Ovary (tissue), 9 donors: ENCODE results near the gene TTC3. TPM values are rescaled to one million over a fixed set of nuclear protein-coding genes. Genes with fewer than 3 reads are reported as not detected.
"Not testable (repeated sequence)": the region's sequence is repeated elsewhere in the genome, so short reads cannot be mapped to it uniquely, and the experiment has no call there.

Experiments used
- DNase-seq, 5 donors: peaks; one replicate each; pipeline ENCODE4 v3.0.0-alpha.2; 2019 to 2020
- H3K27ac ChIP-seq, 2 donors: fragments of 200-600 bp; one replicate each; pipeline versions ENCODE4 v1.5.1 to v1.8.0; 2019 to 2022
- H3K27me3 ChIP-seq: fragments of 200-600 bp; one replicate; pipeline ENCODE4 v1.8.0; 2022
- H3K36me3 ChIP-seq: fragments of 200-600 bp; sonication (generic); one replicate; pipeline ENCODE4 v1.5.1; 2019
- H3K4me1 ChIP-seq: one replicate; pipeline ENCODE4 v1.8.1; 2013; ENCODE audit warnings: mild to moderate bottlenecking, moderate library complexity; ENCODE audit not compliant: insufficient read depth
- H3K4me3 ChIP-seq: fragments of 200-600 bp; sonication (generic); one replicate; pipeline ENCODE4 v1.5.1; 2017
- H3K9me3 ChIP-seq, 2 donors: fragments of 200-600 bp in 1 of 2; sonication (generic) in 1 of 2; one replicate each; pipeline versions ENCODE4 v1.5.1 to v1.8.1; 2013 to 2019; ENCODE audit warnings: mild to moderate bottlenecking in 1 of 2, moderate library complexity in 1 of 2
- CTCF ChIP-seq, 3 donors: fragments of 450-650 bp in 2 of 3; fragments of 200-600 bp in 1 of 3; IDR thresholded peaks; one replicate each; pipeline versions ENCODE4 v1.5.1 to v1.8.0; 2016 to 2022; ENCODE audit warnings: antibody characterized with exemption in 3 of 3, mild to moderate bottlenecking in 1 of 3
- EP300 ChIP-seq: sonication (generic); formaldehyde crosslinking; IDR thresholded peaks from one replicate; pipeline ENCODE4 v1.6.1; 2017; ENCODE audit warnings: antibody characterized with exemption
- POLR2A ChIP-seq: fragments of 450-650 bp; IDR thresholded peaks from one replicate; pipeline ENCODE4 v1.6.1; 2017; ENCODE audit warnings: antibody characterized with exemption, mild to moderate bottlenecking, moderate library complexity
- WGBS, 3 donors: extraction: QIAGEN DNeasy Blood & Tissue Kit in 1 of 3; methylation state at CpG; one replicate each; pipeline versions ENCODE4 v1.1.5 to v1.1.7; 2013 to 2017; 5-methylcytosine and 5-hydroxymethylcytosine counted together
- intact Hi-C, 4 donors: fragments of 100-400 bp; cut with DNase I; formaldehyde crosslinking; loops; one replicate each; pipeline versions ENCODE4 v1.11.0 to v1.15.1; 2022 to 2023
- polyA plus RNA-seq, 2 donors: library from polyadenylated mRNA; stranded (reverse); fragments of 200-250 nt in 1 of 2; fragments of 350-450 nt in 1 of 2; fragmentation: Illumina TruSeq in 1 of 2; extraction: RNeasy Lipid Tissue Mini Kit (QIAGEN cat#74804) in 1 of 2; gene quantifications; one replicate each; pipeline ENCODE4 v1.2.3, GENCODE V29; 2013 to 2014
- total RNA-seq, 7 donors: library from RNA; depleted of rRNA in 2 of 7; stranded (reverse); fragments of >200 nt in 2 of 7; fragmentation: NEBNext Ultra II Directional in 3 of 7; extraction: Animal tissue kit (Norgen Biotek cat#: 25700) in 3 of 7; gene quantifications; one replicate each; pipeline versions ENCODE4 v1.1.0 to v1.2.4, GENCODE V29; 2016 to 2023
- donor health status: DM: no; HTN: no; CAD: no; lungs with moderate emphysema.
- donor health status: DM: no; HTN: no; CAD: no.
- donor health status: Bipolar disorder and iron deficiency.
- donor health status: DM: yes; HTN: yes; CAD: no.
- donor health status: DM: no; HTN: no; CAD: no.
- donor health status: DM: yes; HTN: yes; CAD: no.

Gene TTC3
- total and polyA plus RNA-seq, 9 donors: 58.2 to 192 (median 155) TPM

GRCh38 chr21:37098751-37099150 is 25.7 kb downstream of the TTC3 start:
- 38 to 51% (median 41%) methylated on average over 2 of the region's 2 CpGs for WGBS, 3 donors

GRCh38 chr21:37100316-37100715 is 27.3 kb downstream of the TTC3 start:
- Histone ChIP-seq H3K4me3 (no peak overlapping the region), H3K27ac (no peak overlapping the region), H3K36me3 (no peaks in the 10 kb centered on the region), H3K4me1 (no peaks in the 10 kb centered on the region), H3K27me3 (no peaks in the 10 kb centered on the region), H3K9me3 (no peaks in the 10 kb centered on the region)
- no peak for TF ChIP-seq EP300
- no peak for TF ChIP-seq CTCF (IDR thresholded peaks at IDR 0.05)
- TF ChIP-seq POLR2A: no peak
- DNase-seq: no peak
- intact Hi-C loops: no loop called here
- 92 to 98% (median 97%) methylated on average over 6 of the region's 6 CpGs for WGBS, 3 donors

More at GRCh38 chr21:37098751-37099150, 25.7 kb downstream of the TTC3 start:
- Histone ChIP-seq H3K27ac (no peak overlapping the region), H3K9me3 (no peaks in the 10 kb centered on the region), H3K4me3 (no peak overlapping the region), H3K36me3 (no peaks in the 10 kb centered on the region), H3K4me1 (no peaks in the 10 kb centered on the region), H3K27me3 (no peaks in the 10 kb centered on the region)
- intact Hi-C loops: loop anchor here in 1 of 4 donors (5.0 kb wide), 1 partner anchor 666 kb away; no protein-coding TSS in a partner anchor
- DNase-seq: no peak
- no peak for TF ChIP-seq POLR2A
- no peak for TF ChIP-seq EP300
- TF ChIP-seq CTCF (IDR thresholded peaks at IDR 0.05): no peak

GRCh38 chr21:37101384-37101783 is 28.3 kb downstream of the TTC3 start:
- no peak overlapping the region for H3K27ac ChIP-seq
- no peak for DNase-seq
- H3K36me3 ChIP-seq: no peaks in the 10 kb centered on the region
- H3K9me3 ChIP-seq: no peaks in the 10 kb centered on the region
- H3K4me1 ChIP-seq: no peaks in the 10 kb centered on the region
- 87 to 96% (median 94%) methylated on average over 1 of the region's 1 CpG for WGBS, 3 donors
- no peaks in the 10 kb centered on the region for H3K27me3 ChIP-seq
- H3K4me3 ChIP-seq: no peak overlapping the region
- intact Hi-C loops: no loop called here
- TF ChIP-seq POLR2A: no peak
- no peak for TF ChIP-seq CTCF (IDR thresholded peaks at IDR 0.05)
- TF ChIP-seq EP300: no peak

- H3K27ac ChIP-seq, H3K9me3 ChIP-seq, intact Hi-C loops, DNase-seq, H3K36me3 ChIP-seq, H3K4me3 ChIP-seq, H3K27me3 ChIP-seq, H3K4me1 ChIP-seq: not testable (repeated sequence)
- whole genome bisulfite sequencing, 3 donors: 89 to 96% (median 91%) methylated on average over 3 of the region's 3 CpGs
These were observed 29.7 kb downstream of the TTC3 start for GRCh38 chr21:37102746-37103145.

- H3K9me3 ChIP-seq: peaks cover 0 to 8% of the 10 kb centered on the region in 2 donors
- TF ChIP-seq EP300: no peak
- no peak for TF ChIP-seq POLR2A
- no peak for TF ChIP-seq CTCF (IDR thresholded peaks at IDR 0.05)
- no peaks in the 10 kb centered on the region for H3K36me3 ChIP-seq
- WGBS, 3 donors: 96 to 99% (median 98%) methylated on average over 2 of the region's 2 CpGs
- no peaks in the 10 kb centered on the region for H3K4me1 ChIP-seq
- H3K4me3 ChIP-seq: no peak overlapping the region
- intact Hi-C loops: no loop called here
- no peak overlapping the region for H3K27ac ChIP-seq
- H3K27me3 ChIP-seq: no peaks in the 10 kb centered on the region
- no peak for DNase-seq
These were observed 33.9 kb downstream of the TTC3 start for GRCh38 chr21:37106998-37107397.

- DNase-seq, H3K4me1 ChIP-seq, H3K36me3 ChIP-seq, H3K27ac ChIP-seq, H3K27me3 ChIP-seq, H3K4me3 ChIP-seq, intact Hi-C loops, H3K9me3 ChIP-seq: not testable (repeated sequence)
- WGBS, 3 donors: 96 to 98% (median 96%) methylated on average over 5 to 6 of the region's 6 CpGs
These were observed 38.0 kb downstream of the TTC3 start for GRCh38 chr21:37111029-37111428.

- DNase-seq, H3K27ac ChIP-seq, H3K4me3 ChIP-seq, H3K9me3 ChIP-seq, intact Hi-C loops, H3K36me3 ChIP-seq, H3K4me1 ChIP-seq, H3K27me3 ChIP-seq: not testable (repeated sequence)
- 85 to 100% (median 100%) methylated on average over 1 to 2 of the region's 3 CpGs for WGBS, 3 donors
These were observed 41.2 kb downstream of the TTC3 start for GRCh38 chr21:37114301-37114700.

GRCh38 chr21:37116459-37116858 is 43.4 kb downstream of the TTC3 start:
- H3K9me3 ChIP-seq, DNase-seq, H3K27ac ChIP-seq, H3K4me3 ChIP-seq, H3K27me3 ChIP-seq, H3K4me1 ChIP-seq, intact Hi-C loops, H3K36me3 ChIP-seq: not testable (repeated sequence)
- WGBS, 3 donors: 52 to 71% (median 70%) methylated on average over 2 of the region's 2 CpGs
